ENCODE data around the gene TMPRSS3.

DNA sequence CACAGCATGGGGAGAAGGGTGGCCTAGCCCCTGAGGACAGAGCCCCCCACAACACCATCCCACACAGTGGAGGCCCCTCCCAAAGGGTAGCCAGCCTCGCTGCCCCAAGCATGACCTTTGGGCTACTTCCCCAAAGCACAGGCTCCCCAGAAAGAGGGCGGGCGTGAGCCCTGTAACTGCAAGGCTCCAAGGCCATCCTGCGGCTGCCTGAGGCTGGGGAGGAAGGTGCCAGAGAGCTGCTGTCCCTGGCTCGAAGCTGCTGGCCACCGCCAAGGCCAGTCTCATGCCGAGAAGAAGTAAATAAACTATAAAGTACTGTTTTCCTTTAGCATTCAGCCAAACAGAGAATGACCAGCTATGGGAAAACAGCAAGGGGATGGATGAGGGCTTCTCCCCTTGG, 35.3 kb upstream of the TMPRSS3 start:
- TF ChIP-seq POLR2AphosphoS5 (IDR thresholded peaks at IDR 0.05) (no peak), POLR2A (IDR thresholded peaks at IDR 0.05) (no peak)
- TF ChIP-seq, protein P1, sequence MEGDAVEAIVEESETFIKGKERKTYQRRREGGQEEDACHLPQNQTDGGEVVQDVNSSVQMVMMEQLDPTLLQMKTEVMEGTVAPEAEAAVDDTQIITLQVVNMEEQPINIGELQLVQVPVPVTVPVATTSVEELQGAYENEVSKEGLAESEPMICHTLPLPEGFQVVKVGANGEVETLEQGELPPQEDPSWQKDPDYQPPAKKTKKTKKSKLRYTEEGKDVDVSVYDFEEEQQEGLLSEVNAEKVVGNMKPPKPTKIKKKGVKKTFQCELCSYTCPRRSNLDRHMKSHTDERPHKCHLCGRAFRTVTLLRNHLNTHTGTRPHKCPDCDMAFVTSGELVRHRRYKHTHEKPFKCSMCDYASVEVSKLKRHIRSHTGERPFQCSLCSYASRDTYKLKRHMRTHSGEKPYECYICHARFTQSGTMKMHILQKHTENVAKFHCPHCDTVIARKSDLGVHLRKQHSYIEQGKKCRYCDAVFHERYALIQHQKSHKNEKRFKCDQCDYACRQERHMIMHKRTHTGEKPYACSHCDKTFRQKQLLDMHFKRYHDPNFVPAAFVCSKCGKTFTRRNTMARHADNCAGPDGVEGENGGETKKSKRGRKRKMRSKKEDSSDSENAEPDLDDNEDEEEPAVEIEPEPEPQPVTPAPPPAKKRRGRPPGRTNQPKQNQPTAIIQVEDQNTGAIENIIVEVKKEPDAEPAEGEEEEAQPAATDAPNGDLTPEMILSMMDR (IDR thresholded peaks at IDR 0.05) = no peak
